Skeletal muscle satellite cell (primary cell): Measurements from ENCODE around the gene GJC2.
"Not testable (repeated sequence)": the region's sequence is repeated elsewhere in the genome, so short reads cannot be mapped to it uniquely, and the experiment has no call there.

Source experiments
- H3K27me3 ChIP-seq: 2 replicates; pipeline ENCODE4 v1.7.0; 2013; ENCODE audit warnings: low read length; ENCODE audit not compliant: control insufficient read depth, insufficient read depth
- H3K36me3 ChIP-seq: 2 replicates; pipeline ENCODE4 v1.7.0; 2013; ENCODE audit warnings: mild to moderate bottlenecking, control low read depth, low read length; ENCODE audit not compliant: insufficient read depth
- H3K4me1 ChIP-seq: 2 replicates; pipeline ENCODE4 v1.7.0; 2013; ENCODE audit warnings: low read length; ENCODE audit not compliant: control insufficient read depth, insufficient read depth
- H3K4me2 ChIP-seq: 2 replicates; pipeline ENCODE4 v1.7.0; 2013; ENCODE audit warnings: mild to moderate bottlenecking, low read length
- H3K4me3 ChIP-seq: 2 replicates; pipeline ENCODE4 v1.7.0; 2013; ENCODE audit warnings: low read length
- H3K9ac ChIP-seq: 2 replicates; pipeline ENCODE4 v1.7.0; 2013; ENCODE audit warnings: mild to moderate bottlenecking, low read depth, low read length, moderate library complexity
- H3K9me3 ChIP-seq: replicated peaks from 2 replicates; pipeline ENCODE4 v1.7.0; 2013; ENCODE audit warnings: mild to moderate bottlenecking, control low read depth, low read length

Gene GJC2

DNA sequence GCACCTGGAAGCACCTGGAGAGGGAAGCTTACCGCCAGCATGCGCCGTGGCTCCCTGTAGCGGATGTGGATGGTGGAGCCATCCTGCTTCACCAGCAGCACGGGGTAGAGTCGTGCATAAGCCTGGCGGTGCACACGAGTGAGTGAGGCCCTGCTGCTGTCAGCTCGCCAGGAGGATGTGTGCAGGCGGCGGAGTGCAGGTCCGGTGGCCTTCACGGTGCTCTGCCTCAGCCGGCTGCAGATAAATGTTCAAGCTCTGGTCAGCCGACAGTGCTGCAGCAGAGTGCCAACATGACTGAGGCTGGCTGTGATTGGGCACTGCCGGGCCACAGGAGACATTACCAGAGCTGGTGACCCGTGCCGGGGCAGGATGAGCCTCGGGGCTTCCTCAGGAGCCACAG lies 42.1 kb upstream of the GJC2 start:
- Histone ChIP-seq H3K36me3 (peaks cover 7% of the 10 kb centered on the region), H3K4me3 (no peak overlapping the region), H3K9me3 (no peaks in the 10 kb centered on the region), H3K4me2 (peak overlapping the region; percentile 97), H3K27me3 (no peaks in the 10 kb centered on the region), H3K9ac (no peak overlapping the region), H3K4me1 (peaks cover 20% of the 10 kb centered on the region)

DNA sequence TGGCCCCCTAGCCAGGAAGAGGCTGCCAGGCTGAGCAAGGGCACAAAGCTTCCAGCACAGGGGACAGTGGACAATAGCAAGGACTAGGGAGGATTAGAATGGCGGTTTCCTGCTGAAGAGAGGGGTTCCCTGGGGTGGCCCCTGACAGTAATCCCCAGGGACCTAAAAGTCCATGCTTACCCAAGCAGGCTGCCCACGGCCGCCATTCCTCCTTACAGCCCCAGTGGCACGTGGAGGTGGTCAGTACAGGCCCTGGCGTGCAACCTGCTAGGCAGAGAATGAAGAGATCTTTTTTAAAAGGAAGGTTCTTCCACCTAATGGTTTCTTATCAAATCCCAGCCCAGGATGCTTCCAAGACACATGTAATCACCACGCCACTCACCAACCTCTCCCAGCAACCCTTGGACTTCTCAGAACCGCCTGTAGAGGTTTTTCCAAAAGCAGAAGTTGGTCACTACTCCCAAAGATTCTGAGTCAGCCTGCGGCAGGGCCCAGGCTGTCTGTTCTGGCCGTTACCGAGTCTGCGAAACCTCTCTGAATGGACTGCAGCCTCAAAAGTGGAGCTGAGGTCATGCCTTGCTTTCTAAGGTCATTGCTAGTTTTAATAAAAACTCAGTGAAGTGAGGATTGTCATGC lies 41.6 kb upstream of the GJC2 start:
- Histone ChIP-seq H3K4me1 (peaks cover 20% of the 10 kb centered on the region), H3K9ac (peak overlapping the region; percentile 96), H3K36me3 (peaks cover 7% of the 10 kb centered on the region), H3K9me3 (no peaks in the 10 kb centered on the region), H3K4me3 (peak overlapping the region; percentile 99), H3K27me3 (no peaks in the 10 kb centered on the region), H3K4me2 (peak overlapping the region; percentile 97)

DNA sequence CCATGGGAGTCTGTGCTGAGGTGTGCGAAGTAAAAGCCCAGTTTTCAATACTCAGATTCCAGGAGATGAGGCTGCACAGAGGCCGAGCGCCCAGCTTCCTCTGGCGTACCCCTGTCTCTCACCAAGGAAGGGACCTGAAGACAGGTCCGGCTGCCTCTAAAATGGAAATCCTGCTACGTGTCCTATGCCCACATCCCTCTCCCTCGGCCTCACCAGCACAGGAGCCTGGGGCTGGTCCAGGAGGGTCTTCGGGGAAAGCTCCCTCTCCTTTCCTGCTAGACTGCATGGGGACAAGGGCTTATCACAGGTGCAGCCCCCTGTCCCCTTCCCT lies 41.0 kb upstream of the GJC2 start:
- Histone ChIP-seq H3K4me2 (peak overlapping the region; percentile 97), H3K36me3 (peaks cover 7% of the 10 kb centered on the region), H3K9me3 (no peaks in the 10 kb centered on the region), H3K27me3 (no peaks in the 10 kb centered on the region), H3K9ac (peak overlapping the region; percentile 96), H3K4me1 (peaks cover 16% of the 10 kb centered on the region), H3K4me3 (peak overlapping the region; percentile 99)

DNA sequence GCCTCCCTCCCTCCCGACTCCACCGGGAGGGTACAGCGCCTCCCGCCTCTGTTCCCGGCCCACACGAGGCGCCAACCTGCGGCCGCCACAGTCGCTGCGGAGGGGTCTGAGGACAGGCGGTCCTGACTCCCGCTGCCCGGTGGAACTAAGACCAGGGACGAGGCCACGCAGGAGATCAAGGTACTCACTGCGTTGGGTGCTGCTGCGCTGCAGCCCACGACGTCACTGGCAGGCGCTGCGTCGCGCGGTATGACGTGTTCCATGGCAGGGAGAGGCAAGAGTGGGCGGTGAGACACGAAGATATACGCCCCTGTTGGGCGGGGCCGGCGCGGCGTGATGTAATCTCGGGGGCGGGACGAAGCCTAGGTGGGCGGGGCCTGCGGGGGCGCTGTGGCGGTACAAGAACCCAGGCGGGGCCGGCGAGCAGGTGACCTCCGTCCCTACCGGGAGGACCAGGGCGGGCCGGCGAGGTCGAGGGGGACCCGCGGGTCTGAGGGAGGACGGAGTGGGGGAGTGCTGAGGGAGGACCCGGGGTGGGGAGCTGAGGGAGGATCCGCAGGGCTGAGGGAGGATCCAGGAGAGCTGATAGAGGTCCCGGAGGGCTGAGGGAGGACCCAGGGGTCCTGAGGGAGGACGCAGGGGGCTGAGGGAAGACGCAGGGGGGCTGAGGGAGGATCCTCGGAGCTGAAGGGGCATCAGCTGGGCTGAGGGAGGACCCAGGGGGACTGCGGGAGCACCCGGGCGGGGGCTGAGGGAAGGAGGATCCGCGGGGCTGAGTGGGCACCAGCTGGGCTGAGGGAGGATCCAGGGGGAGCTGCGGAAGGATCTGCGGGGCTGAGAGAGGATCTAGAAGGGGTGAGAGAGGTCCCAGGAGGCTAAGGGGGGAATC lies 40.4 kb upstream of the GJC2 start, which contains the start of gene MRPL55:
Gene MRPL55, minus strand, starts transcription at position 227 of the 889 bp plus-strand sequence. CDS start 1,039 bp downstream, outside the sequence.
- peaks cover 7% of the 10 kb centered on the region for H3K36me3 ChIP-seq
- H3K4me1 ChIP-seq: peaks cover 10% of the 10 kb centered on the region
- H3K4me3 ChIP-seq: peak within 1 kb of the TSS; percentile 99
- H3K27me3 ChIP-seq: no peaks in the 10 kb centered on the region
- H3K4me2 ChIP-seq: peak within 1 kb of the TSS; percentile 97
- no peaks in the 10 kb centered on the region for H3K9me3 ChIP-seq
- peak within 1 kb of the TSS; percentile 96 for H3K9ac ChIP-seq

DNA sequence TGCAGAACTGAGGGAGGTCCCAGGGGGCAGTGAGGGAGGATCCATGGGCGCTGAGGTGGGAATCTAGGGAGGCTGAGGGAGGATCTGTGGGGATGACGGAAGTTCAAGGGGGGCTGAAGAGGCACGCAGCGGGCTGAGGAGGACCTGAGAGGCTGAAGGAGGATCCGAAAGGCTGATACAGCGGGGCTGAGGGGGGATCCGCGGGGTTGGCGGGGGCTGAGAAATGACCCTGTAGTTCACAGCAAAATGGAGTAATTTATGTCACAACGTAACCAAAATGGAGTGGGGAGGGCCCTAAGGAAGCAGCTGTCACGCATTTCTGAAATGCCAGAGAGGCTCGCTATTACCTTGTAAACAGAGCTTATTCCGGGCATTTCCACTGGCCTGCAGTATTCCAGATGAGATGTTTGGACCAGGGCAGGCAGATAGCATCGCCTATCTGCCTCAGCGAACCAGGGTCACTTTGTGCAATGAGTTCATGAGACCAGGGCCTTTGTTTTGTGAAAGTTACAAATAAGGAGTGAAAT lies 39.7 kb upstream of the GJC2 start:
- Histone ChIP-seq H3K27me3 (no peaks in the 10 kb centered on the region), H3K4me1 (peaks cover 9% of the 10 kb centered on the region), H3K36me3 (peaks cover 7% of the 10 kb centered on the region), H3K9me3 (no peaks in the 10 kb centered on the region), H3K4me2 (peak overlapping the region; percentile 97), H3K9ac (peak overlapping the region; percentile 96), H3K4me3 (peak overlapping the region; percentile 99)

DNA sequence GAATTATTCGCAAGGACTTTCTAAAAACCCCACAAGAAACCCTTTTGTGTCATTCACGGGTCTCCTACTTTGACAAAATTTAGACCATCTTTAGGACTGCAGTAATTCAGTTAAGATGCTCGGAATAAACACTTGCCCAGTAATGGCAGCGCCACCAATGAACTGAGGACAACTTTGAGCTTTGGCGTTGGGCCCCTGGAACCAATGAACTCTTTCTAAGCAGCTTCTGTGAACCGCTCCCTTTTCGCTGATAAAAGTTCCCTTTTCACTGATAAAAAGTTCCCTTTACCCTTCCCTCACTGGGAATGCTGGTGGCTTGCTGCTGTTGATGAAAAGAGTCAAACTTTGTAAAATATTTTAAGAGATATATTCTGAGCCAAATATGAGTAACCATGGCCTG lies 39.2 kb upstream of the GJC2 start:
- no peaks in the 10 kb centered on the region for H3K9me3 ChIP-seq
- peaks cover 9% of the 10 kb centered on the region for H3K4me1 ChIP-seq
- H3K36me3 ChIP-seq: peaks cover 7% of the 10 kb centered on the region
- peak overlapping the region; percentile 96 for H3K9ac ChIP-seq
- H3K4me2 ChIP-seq: peak overlapping the region; percentile 97
- no peaks in the 10 kb centered on the region for H3K27me3 ChIP-seq
- peak overlapping the region; percentile 99 for H3K4me3 ChIP-seq

DNA sequence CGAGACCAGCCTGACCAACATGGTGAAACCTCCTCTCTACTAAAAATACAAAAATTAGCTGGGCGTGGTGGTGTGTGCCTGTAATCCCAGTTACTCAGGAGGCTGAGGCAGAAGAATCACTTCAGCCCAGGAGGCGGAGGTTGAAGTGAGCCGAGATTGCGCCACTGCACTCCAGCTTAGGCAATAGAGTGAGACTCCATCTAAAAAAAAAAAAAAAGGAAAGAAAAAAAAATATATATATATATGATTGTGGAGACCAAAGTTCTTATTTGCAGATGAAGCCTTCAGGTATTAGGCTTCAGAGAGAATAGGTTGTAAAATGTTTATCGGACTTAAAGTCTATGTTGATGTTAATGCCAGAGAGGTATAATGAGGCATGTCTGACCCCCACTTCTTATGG lies 38.4 kb upstream of the GJC2 start:
- not testable (repeated sequence) for H3K4me2 ChIP-seq, H3K9me3 ChIP-seq, H3K36me3 ChIP-seq

DNA sequence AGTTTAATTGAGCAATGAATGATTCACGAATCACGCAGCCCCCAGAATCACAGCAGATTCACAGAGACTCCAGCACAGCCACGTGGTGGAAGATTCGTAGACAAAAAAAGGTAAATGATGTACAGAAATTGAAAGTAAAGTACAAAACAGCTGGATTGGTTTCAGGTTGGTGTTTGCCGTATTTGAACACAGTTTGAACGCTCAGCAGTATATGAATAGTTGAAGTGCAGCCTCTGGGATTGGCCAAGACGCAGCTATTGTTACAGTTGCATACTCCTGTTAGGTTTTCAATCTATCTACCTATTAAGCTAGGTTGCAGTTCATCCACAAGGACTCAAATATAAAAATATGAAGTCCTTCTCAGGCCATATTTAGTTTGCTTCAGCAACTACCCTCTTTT lies 37.6 kb upstream of the GJC2 start:
- no peak overlapping the region for H3K4me2 ChIP-seq
- H3K9ac ChIP-seq: no peak overlapping the region
- H3K4me1 ChIP-seq: peaks cover 9% of the 10 kb centered on the region
- no peak overlapping the region for H3K4me3 ChIP-seq
- no peaks in the 10 kb centered on the region for H3K27me3 ChIP-seq
- no peaks in the 10 kb centered on the region for H3K9me3 ChIP-seq
- no peaks in the 10 kb centered on the region for H3K36me3 ChIP-seq

More for the DNA sequence above, 38.4 kb upstream of the GJC2 start:
- H3K27me3 ChIP-seq, H3K4me1 ChIP-seq, H3K9ac ChIP-seq, H3K4me3 ChIP-seq: not testable (repeated sequence)

DNA sequence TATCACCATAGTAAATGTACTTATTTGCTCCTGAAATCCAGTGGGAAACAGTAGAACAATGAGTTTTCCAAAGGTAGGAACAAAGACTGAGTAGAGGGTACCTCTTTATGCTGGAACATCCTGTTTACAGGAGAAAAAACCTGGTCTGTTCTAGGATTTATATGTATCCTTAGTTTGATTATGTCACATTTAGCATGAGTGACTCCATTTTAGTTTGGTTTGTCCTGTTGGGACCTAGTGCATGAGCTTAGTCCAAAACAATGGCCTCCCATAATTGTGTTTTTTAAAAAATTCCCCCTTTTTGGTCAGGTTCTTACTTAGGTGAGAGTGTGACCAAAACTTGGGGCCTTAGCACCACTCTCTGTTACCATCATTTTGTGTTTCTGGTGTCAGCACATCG lies 37.1 kb upstream of the GJC2 start:
- no peak overlapping the region for H3K4me2 ChIP-seq
- H3K9me3 ChIP-seq: no peaks in the 10 kb centered on the region
- no peaks in the 10 kb centered on the region for H3K36me3 ChIP-seq
- no peak overlapping the region for H3K4me3 ChIP-seq
- H3K27me3 ChIP-seq: no peaks in the 10 kb centered on the region
- H3K9ac ChIP-seq: no peak overlapping the region
- H3K4me1 ChIP-seq: peaks cover 9% of the 10 kb centered on the region

DNA sequence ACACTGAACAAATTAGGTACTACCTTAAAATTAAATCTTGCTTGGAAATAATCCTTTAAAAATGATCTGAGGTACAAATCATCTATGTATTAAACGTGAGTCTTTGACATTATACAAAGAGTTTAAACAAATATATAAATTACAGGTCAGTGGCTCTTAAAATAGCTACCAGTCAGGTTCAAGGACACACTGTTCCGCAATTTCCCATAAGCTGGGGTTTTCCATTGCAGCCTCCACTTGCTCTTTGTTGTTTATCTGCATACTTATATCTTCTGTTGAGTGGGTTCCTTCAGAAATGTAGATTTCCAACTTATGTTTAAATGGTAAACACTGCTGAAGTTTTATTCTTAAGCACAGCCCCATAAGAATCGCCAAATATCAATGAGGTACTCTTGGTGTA lies 34.9 kb upstream of the GJC2 start:
- Histone ChIP-seq H3K4me3 (no peak overlapping the region), H3K4me1 (peaks cover 3% of the 10 kb centered on the region), H3K9ac (no peak overlapping the region), H3K27me3 (no peaks in the 10 kb centered on the region), H3K9me3 (no peaks in the 10 kb centered on the region), H3K36me3 (no peaks in the 10 kb centered on the region), H3K4me2 (no peak overlapping the region)

DNA sequence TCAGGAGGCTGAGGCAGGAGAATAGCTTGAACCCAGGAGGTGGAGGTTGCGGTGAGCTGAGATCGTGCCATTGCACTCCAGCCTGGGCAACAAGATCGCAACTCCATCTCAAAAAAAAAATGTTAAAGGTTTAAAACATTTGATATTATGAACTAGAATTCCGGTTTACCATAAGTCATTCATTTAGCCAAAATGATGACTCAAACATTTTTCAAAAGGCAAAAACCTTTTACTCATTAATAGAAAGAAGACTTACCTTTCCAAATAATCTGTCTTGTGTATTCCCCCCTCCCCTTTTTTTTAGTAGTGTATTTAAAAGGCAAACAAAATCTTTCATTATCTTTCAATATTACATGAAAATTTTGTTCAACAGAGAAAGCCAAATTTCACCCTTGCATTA lies 32.4 kb upstream of the GJC2 start:
- no peaks in the 10 kb centered on the region for H3K9me3 ChIP-seq
- H3K4me1 ChIP-seq: no peaks in the 10 kb centered on the region
- H3K4me3 ChIP-seq: no peak overlapping the region
- no peak overlapping the region for H3K4me2 ChIP-seq
- peaks cover 6% of the 10 kb centered on the region for H3K27me3 ChIP-seq
- no peaks in the 10 kb centered on the region for H3K36me3 ChIP-seq
- no peak overlapping the region for H3K9ac ChIP-seq
